Measurements from ENCODE around the gene HYAL2.
A peak's percentile ranks its signal among the peaks of the same experiment; 100 is the strongest.

DNA sequence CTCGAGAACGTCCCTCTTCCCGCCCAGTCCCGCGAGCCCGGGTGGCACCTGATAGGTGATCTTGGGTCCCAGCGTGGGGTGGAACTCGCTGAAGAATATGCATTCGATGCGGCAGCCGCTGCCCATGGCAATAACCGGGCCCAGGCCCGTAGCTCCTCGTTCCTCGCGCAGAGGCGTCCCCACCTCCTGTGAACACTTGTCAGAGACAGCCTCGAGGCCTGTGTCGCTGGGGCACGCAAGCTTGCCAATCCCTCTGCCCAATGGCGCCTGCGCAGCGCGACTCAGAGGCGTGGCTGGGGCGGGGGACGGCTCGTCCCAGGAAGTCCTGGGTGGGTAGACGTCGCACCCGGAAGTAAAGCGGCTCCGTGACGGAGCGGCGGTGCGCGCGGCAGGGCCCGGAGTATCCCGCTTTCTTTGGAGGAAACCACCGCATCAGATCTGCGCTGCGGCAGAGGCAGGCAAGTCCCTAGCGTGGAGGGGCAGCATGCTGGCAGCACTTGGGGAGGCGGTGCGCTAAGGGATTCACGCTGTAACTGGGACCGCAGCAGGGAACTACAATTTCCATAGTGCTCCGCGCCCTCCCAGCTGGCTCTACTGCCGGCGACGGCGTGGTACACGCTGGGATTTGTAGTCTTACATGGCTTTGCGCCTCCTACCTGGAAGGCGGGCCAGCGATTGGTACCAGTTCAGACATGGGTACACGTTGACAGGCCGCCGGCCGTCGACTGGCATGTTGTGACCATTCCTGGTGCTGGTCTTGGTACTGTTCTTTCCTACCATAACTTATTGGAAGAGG lies 28.2 kb upstream of the HYAL2 start, which contains the start of the genes CYB561D2 and NPRL2:
- peak; percentile 71 to 72 for TF ChIP-seq POLR2A (IDR thresholded peaks at IDR 0.05)
- TF ChIP-seq, protein P1, sequence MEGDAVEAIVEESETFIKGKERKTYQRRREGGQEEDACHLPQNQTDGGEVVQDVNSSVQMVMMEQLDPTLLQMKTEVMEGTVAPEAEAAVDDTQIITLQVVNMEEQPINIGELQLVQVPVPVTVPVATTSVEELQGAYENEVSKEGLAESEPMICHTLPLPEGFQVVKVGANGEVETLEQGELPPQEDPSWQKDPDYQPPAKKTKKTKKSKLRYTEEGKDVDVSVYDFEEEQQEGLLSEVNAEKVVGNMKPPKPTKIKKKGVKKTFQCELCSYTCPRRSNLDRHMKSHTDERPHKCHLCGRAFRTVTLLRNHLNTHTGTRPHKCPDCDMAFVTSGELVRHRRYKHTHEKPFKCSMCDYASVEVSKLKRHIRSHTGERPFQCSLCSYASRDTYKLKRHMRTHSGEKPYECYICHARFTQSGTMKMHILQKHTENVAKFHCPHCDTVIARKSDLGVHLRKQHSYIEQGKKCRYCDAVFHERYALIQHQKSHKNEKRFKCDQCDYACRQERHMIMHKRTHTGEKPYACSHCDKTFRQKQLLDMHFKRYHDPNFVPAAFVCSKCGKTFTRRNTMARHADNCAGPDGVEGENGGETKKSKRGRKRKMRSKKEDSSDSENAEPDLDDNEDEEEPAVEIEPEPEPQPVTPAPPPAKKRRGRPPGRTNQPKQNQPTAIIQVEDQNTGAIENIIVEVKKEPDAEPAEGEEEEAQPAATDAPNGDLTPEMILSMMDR (IDR thresholded peaks at IDR 0.05), result peak in 1 of 4 experiments; percentile 18

Data from uterus (tissue), 2 donors.